Mesenchymal stem cell (in vitro differentiated cells and primary cell): ENCODE data around the gene C12orf50.
A peak's percentile ranks its signal among the peaks of the same experiment; 100 is the strongest.

Source experiments
- DNase-seq: peaks from one replicate; pipeline ENCODE4 v3.0.0-alpha.2; 2013
- H2AFZ ChIP-seq: one replicate; pipeline ENCODE4 v1.6.1; 2013; ENCODE audit warnings: low read depth, mild to moderate bottlenecking, control low read depth, inconsistent platforms, low read length, moderate library complexity
- H2AK5ac ChIP-seq: 2 replicates; pipeline ENCODE4 v1.6.1; 2013; ENCODE audit warnings: low read length, moderate library complexity, mild to moderate bottlenecking, inconsistent platforms; ENCODE audit not compliant: severe bottlenecking
- H2BK120ac ChIP-seq: one replicate; pipeline ENCODE4 v1.6.1; 2013; ENCODE audit warnings: low read depth, mild to moderate bottlenecking, inconsistent platforms, low read length, moderate library complexity
- H2BK12ac ChIP-seq, 2 experiments: one replicate each; pipeline ENCODE4 v1.6.1; 2013; ENCODE audit warnings: inconsistent platforms in 2 of 2, low read length in 2 of 2, mild to moderate bottlenecking in 2 of 2, moderate library complexity in 2 of 2, control low read depth in 1 of 2
- H2BK15ac ChIP-seq: one replicate; pipeline ENCODE4 v1.6.1; 2013; ENCODE audit warnings: mild to moderate bottlenecking, low read depth, inconsistent platforms; ENCODE audit not compliant: poor library complexity, severe bottlenecking
- H2BK5ac ChIP-seq: 2 replicates; pipeline ENCODE4 v1.6.1; 2013; ENCODE audit warnings: low read depth, mild to moderate bottlenecking, low read length, control low read depth, inconsistent platforms; ENCODE audit not compliant: poor library complexity, severe bottlenecking
- H3K14ac ChIP-seq, 2 experiments: one replicate each; pipeline ENCODE4 v1.6.1; 2013; ENCODE audit warnings: inconsistent platforms in 2 of 2, low read length in 2 of 2, control low read depth in 1 of 2, mild to moderate bottlenecking in 1 of 2, moderate library complexity in 1 of 2
- H3K18ac ChIP-seq, 2 experiments: one replicate each; pipeline ENCODE4 v1.6.1; 2013; ENCODE audit warnings: inconsistent platforms in 2 of 2, low read length in 2 of 2, control low read depth in 1 of 2, low read depth in 1 of 2, mild to moderate bottlenecking in 1 of 2
- H3K23ac ChIP-seq, 2 experiments: one replicate each; pipeline ENCODE4 v1.6.1; 2013; ENCODE audit warnings: inconsistent platforms in 2 of 2, low read length in 2 of 2, mild to moderate bottlenecking in 2 of 2, moderate library complexity in 2 of 2, control low read depth in 1 of 2
- H3K27ac ChIP-seq: 2 replicates; pipeline ENCODE4 v1.5.1; 2013; ENCODE audit warnings: mild to moderate bottlenecking, moderate library complexity, low read length, control low read depth, inconsistent platforms; ENCODE audit not compliant: poor library complexity, severe bottlenecking
- H3K27me3 ChIP-seq, 2 experiments: 2 replicates each; pipeline versions ENCODE4 v1.6.1 to v1.7.0; 2013; ENCODE audit warnings: low read length in 2 of 2, mild to moderate bottlenecking in 2 of 2, moderate library complexity in 2 of 2, control low read depth in 1 of 2, inconsistent platforms in 1 of 2; ENCODE audit not compliant: control insufficient read depth in 1 of 2, insufficient read depth in 1 of 2
- H3K36me3 ChIP-seq, 2 experiments: 2 replicates each; pipeline versions ENCODE4 v1.6.1 to v1.7.0; 2013; ENCODE audit warnings: low read length in 2 of 2, control low read depth in 1 of 2, inconsistent platforms in 1 of 2, low read depth in 1 of 2, mild to moderate bottlenecking in 1 of 2; ENCODE audit not compliant: insufficient read depth in 2 of 2, control insufficient read depth in 1 of 2
- H3K4ac ChIP-seq, 2 experiments: one replicate each; pipeline ENCODE4 v1.6.1; 2013; ENCODE audit warnings: inconsistent platforms in 2 of 2, low read length in 2 of 2, mild to moderate bottlenecking in 2 of 2, moderate library complexity in 2 of 2, control low read depth in 1 of 2, low read depth in 1 of 2
- H3K4me1 ChIP-seq: 2 replicates; pipeline ENCODE4 v1.6.1; 2013; ENCODE audit warnings: low read depth, low read length, control low read depth; ENCODE audit not compliant: control insufficient read depth, insufficient read depth
- H3K4me2 ChIP-seq: 2 replicates; pipeline ENCODE4 v1.6.1; 2013; ENCODE audit warnings: low read length, mild to moderate bottlenecking, inconsistent platforms; ENCODE audit not compliant: poor library complexity, severe bottlenecking
- H3K4me3 ChIP-seq, 2 experiments: 2 replicates each; pipeline versions ENCODE4 v1.5.1 to v1.7.0; 2013; ENCODE audit warnings: low read length in 2 of 2, mild to moderate bottlenecking in 2 of 2, control low read depth in 1 of 2, low read depth in 1 of 2; ENCODE audit not compliant: insufficient read depth in 1 of 2
- H3K79me1 ChIP-seq: replicated peaks from 2 replicates; pipeline ENCODE4 v1.6.1; 2013; ENCODE audit warnings: mild to moderate bottlenecking, control low read depth, low read length, inconsistent platforms; ENCODE audit not compliant: poor library complexity, severe bottlenecking
- H3K9ac ChIP-seq: 2 replicates; pipeline ENCODE4 v1.7.0; 2013; ENCODE audit warnings: mild to moderate bottlenecking, low read length, moderate library complexity
- H3K9me3 ChIP-seq: 2 replicates; pipeline ENCODE4 v1.7.0; 2013; ENCODE audit warnings: mild to moderate bottlenecking, low read length; ENCODE audit not compliant: control insufficient read depth
- H4K8ac ChIP-seq: one replicate; pipeline ENCODE4 v1.6.1; 2013; ENCODE audit warnings: inconsistent platforms, mild to moderate bottlenecking, low read length, moderate library complexity
- H4K91ac ChIP-seq: one replicate; pipeline ENCODE4 v1.6.1; 2013; ENCODE audit warnings: mild to moderate bottlenecking, low read length, inconsistent platforms
- WGBS: methylation state at CpG from one replicate; pipeline ENCODE4 v1.1.7; 2013; ENCODE audit warnings: mixed read lengths; 5-methylcytosine and 5-hydroxymethylcytosine counted together

Gene C12orf50

DNA sequence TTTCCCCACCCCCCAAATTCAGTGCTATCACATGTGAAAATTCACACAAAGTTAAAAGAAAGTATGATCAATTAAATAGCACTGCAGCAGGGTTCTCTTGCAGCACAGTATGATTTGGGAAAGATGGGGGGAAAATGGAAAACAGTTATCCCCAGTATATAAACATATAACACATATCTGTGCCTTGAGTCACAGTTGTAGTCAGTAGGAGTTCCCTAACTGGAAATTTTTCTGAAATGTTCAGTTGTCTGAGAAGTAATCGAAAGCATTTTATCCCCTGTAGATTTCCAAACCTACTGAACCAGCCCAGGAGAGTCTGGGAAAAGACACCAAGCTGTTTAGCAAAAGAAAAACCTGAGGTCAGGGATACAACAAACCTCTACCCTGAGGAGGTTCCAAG lies 47.0 kb downstream of the C12orf50 start:
- Histone ChIP-seq H2BK120ac (peak overlapping the region; percentile 19), H3K18ac (peak overlapping the region in 1 of 2 experiments; percentile 21), H2AK5ac (no peak overlapping the region), H3K4me1 (no peaks in the 10 kb centered on the region), H3K27ac (peak overlapping the region; percentile 80), H2AFZ (no peak overlapping the region), H3K4me3 (no peak overlapping the region), H4K91ac (no peak overlapping the region), H3K36me3 (no peaks in the 10 kb centered on the region), H2BK12ac (no peak overlapping the region), H4K8ac (no peak overlapping the region), H2BK15ac (no peak overlapping the region), H3K27me3 (no peaks in the 10 kb centered on the region), H3K9me3 (no peaks in the 10 kb centered on the region), H3K4me2 (peak overlapping the region; percentile 21), H3K4ac (no peak overlapping the region), H2BK5ac (peak overlapping the region; percentile 51), H3K79me1 (no peaks in the 10 kb centered on the region), H3K23ac (no peak overlapping the region), H3K9ac (no peak overlapping the region), H3K14ac (no peak overlapping the region)
- DNase-seq: peak; percentile 55
- 33% methylated on average over 1 of the region's 1 CpG for WGBS

DNA sequence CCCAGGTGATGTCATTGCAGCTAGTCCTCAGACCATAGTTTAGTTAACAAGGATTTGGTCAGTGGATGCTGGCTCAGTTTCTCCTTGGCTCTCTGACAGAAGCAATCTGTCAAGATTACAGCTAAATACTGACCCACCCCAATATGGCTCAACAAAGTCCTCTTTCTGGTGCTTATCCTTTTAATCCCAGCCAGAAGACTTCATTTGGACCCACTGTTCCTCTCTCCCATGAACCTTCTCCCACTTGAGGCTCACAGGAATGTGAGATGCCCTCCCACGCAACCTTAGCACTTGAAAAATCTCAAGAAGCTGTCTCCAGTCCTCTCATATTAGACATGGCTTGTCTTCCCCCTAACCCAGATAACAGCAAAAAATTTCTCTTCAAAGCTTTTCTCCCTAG lies 47.7 kb downstream of the C12orf50 start:
- Histone ChIP-seq H2BK5ac (no peak overlapping the region), H2AK5ac (no peak overlapping the region), H2BK120ac (no peak overlapping the region), H3K27me3 (no peaks in the 10 kb centered on the region), H4K8ac (no peak overlapping the region), H3K4me1 (no peaks in the 10 kb centered on the region), H3K9me3 (no peaks in the 10 kb centered on the region), H2BK15ac (no peak overlapping the region), H3K18ac (no peak overlapping the region), H3K4me3 (no peak overlapping the region), H3K27ac (no peak overlapping the region), H3K79me1 (no peaks in the 10 kb centered on the region), H3K36me3 (no peaks in the 10 kb centered on the region), H3K4ac (no peak overlapping the region), H2BK12ac (no peak overlapping the region), H3K9ac (no peak overlapping the region), H3K14ac (no peak overlapping the region), H4K91ac (no peak overlapping the region), H3K23ac (no peak overlapping the region), H3K4me2 (peak overlapping the region; percentile 17), H2AFZ (no peak overlapping the region)
- DNase-seq: peak; percentile 3
- 96% methylated on average over 1 of the region's 1 CpG for WGBS

DNA sequence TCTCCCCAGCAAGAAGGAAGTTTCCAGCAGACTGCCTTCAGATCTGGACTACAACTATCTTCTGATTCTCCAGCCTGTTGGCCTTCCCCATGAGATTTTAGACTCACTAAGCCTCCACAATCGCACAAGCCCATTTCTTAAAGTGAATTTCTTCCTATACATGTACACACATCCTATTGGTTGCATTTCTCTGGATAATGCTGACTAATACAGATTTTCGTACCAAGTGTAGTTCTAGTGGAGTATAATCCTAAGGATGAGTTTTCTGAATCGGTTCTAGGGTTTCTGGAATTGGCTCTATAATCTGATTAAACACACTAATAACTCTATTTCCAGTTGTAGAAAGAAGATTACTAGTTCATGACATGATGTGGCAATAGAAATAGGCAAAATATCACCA lies 53.3 kb downstream of the C12orf50 start:
- Histone ChIP-seq H3K4me3 (no peak overlapping the region), H3K14ac (no peak overlapping the region), H3K9me3 (no peaks in the 10 kb centered on the region), H3K79me1 (no peaks in the 10 kb centered on the region), H2AK5ac (no peak overlapping the region), H3K18ac (no peak overlapping the region), H3K4me1 (no peaks in the 10 kb centered on the region), H2BK5ac (no peak overlapping the region), H2BK120ac (no peak overlapping the region), H3K27me3 (no peaks in the 10 kb centered on the region), H2BK15ac (no peak overlapping the region), H4K91ac (no peak overlapping the region), H3K4me2 (no peak overlapping the region), H2BK12ac (no peak overlapping the region), H3K23ac (no peak overlapping the region), H4K8ac (no peak overlapping the region), H2AFZ (no peak overlapping the region), H3K4ac (no peak overlapping the region), H3K36me3 (no peaks in the 10 kb centered on the region), H3K9ac (no peak overlapping the region), H3K27ac (no peak overlapping the region)
- DNase-seq: no peak
- WGBS: no CpG with 5 or more reads among the region's 3 CpGs

DNA sequence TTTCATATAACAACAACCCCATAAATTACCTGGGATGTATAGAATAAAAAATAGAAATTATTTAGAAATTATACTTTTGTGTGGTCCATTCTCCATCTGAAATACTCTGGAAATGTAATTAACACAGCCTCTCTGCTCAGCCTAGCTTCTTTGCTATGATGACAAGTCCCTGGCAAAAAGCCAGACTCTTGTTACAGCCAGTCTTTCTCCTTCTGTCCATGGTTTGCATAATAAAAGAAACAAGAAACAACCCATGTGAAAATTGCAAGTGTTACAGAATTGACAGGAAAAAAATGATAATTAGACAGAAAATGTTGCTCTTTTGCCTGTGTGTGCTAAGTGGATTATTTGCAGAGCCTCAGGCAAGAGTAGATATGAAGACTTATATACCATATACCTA lies 61.3 kb downstream of the C12orf50 start:
- H3K14ac ChIP-seq: no peak overlapping the region
- no peak overlapping the region for H3K4me2 ChIP-seq

More for the DNA sequence above, 61.3 kb downstream of the C12orf50 start:
- Histone ChIP-seq H4K8ac (no peak overlapping the region), H2AK5ac (no peak overlapping the region), H2BK15ac (no peak overlapping the region), H3K36me3 (no peaks in the 10 kb centered on the region), H3K79me1 (no peaks in the 10 kb centered on the region), H3K4ac (no peak overlapping the region), H4K91ac (no peak overlapping the region), H2BK5ac (no peak overlapping the region), H2BK12ac (no peak overlapping the region), H2AFZ (no peak overlapping the region), H3K4me3 (no peak overlapping the region), H3K9ac (no peak overlapping the region), H3K23ac (no peak overlapping the region), H3K4me1 (no peaks in the 10 kb centered on the region), H3K27ac (no peak overlapping the region), H3K18ac (no peak overlapping the region), H3K27me3 (no peaks in the 10 kb centered on the region), H3K9me3 (peaks cover 3% of the 10 kb centered on the region), H2BK120ac (no peak overlapping the region)
- peak; percentile 18 for DNase-seq
